DOHH2 (cell line): Measurements from ENCODE around the gene KPNA2.
"Not testable (repeated sequence)": the region's sequence is repeated elsewhere in the genome, so short reads cannot be mapped to it uniquely, and the experiment has no call there.

Experiments used
- H3F3A ChIP-seq: fragments of 200-600 bp; sonication (generic), shearing (Covaris generic); 2 replicates; pipeline ENCODE4 v1.6.0; 2016; ENCODE audit warnings: antibody characterized with exemption, mild to moderate bottlenecking; ENCODE audit not compliant: control insufficient read depth, insufficient read depth
- H3K27ac ChIP-seq: fragments of 200-600 bp; sonication (generic); 2 replicates; pipeline ENCODE4 v1.5.1; 2014; ENCODE audit warnings: low read depth, mild to moderate bottlenecking, low read length, moderate library complexity
- H3K27me3 ChIP-seq: fragments of 200-600 bp; sonication (generic); 2 replicates; pipeline ENCODE4 v1.6.1; 2014; ENCODE audit warnings: mild to moderate bottlenecking, low read length, mixed read lengths; ENCODE audit not compliant: control insufficient read depth
- H3K36me3 ChIP-seq: fragments of 200-600 bp; sonication (generic); 2 replicates; pipeline ENCODE4 v1.6.1; 2014; ENCODE audit warnings: mild to moderate bottlenecking, low read length, moderate library complexity, mixed read lengths; ENCODE audit not compliant: control insufficient read depth
- H3K4me1 ChIP-seq: fragments of 200-600 bp; sonication (generic); 2 replicates; pipeline ENCODE4 v1.6.1; 2014; ENCODE audit warnings: mild to moderate bottlenecking, low read length, mixed read lengths; ENCODE audit not compliant: control insufficient read depth
- H3K4me2 ChIP-seq: fragments of 200-600 bp; sonication (generic); 2 replicates; pipeline ENCODE4 v1.6.0; 2014; ENCODE audit warnings: mild to moderate bottlenecking, low read length, moderate library complexity
- H3K4me3 ChIP-seq: fragments of 200-600 bp; sonication (generic); 2 replicates; pipeline ENCODE4 v1.5.1; 2014; ENCODE audit warnings: mild to moderate bottlenecking, low read length, mixed read lengths
- H3K79me2 ChIP-seq: fragments of 200-600 bp; sonication (generic); 2 replicates; pipeline ENCODE4 v1.6.1; 2014; ENCODE audit warnings: mild to moderate bottlenecking, low read length, mixed read lengths; ENCODE audit not compliant: control insufficient read depth
- H3K9me2 ChIP-seq: fragments of 200-600 bp; sonication (generic); replicated peaks from 2 replicates; pipeline ENCODE4 v1.6.1; 2014; ENCODE audit warnings: mild to moderate bottlenecking, low read length, mixed read lengths; ENCODE audit not compliant: control insufficient read depth
- H3K9me3 ChIP-seq: fragments of 200-600 bp; sonication (generic); 2 replicates; pipeline ENCODE4 v1.6.1; 2014; ENCODE audit warnings: antibody characterized with exemption, low read length, mixed read lengths; ENCODE audit not compliant: control insufficient read depth, insufficient read depth
- H4K20me1 ChIP-seq: fragments of 200-600 bp; sonication (generic); 2 replicates; pipeline ENCODE4 v1.6.0; 2014; ENCODE audit warnings: low read depth, mild to moderate bottlenecking, antibody characterized with exemption, low read length, moderate library complexity; ENCODE audit not compliant: control insufficient read depth, insufficient read depth
- CTCF ChIP-seq: fragments of 200-600 bp; sonication (generic); IDR thresholded peaks from one replicate; pipeline ENCODE4 v1.5.1; 2014; ENCODE audit warnings: antibody characterized with exemption, mild to moderate bottlenecking, low read depth, low read length; ENCODE audit not compliant: poor library complexity, severe bottlenecking
- EZH2phosphoT487 ChIP-seq: fragments of 200-600 bp; sonication (generic); IDR thresholded peaks from 2 replicates; pipeline ENCODE4 v1.6.1; 2017; ENCODE audit warnings: borderline replicate concordance, mild to moderate bottlenecking, antibody characterized with exemption, low read length, moderate library complexity, mixed read lengths

KPNA2 gene

GRCh38 chr17:68016838-68017237, 18.7 kb upstream of the KPNA2 start:
- H3K4me1 ChIP-seq: peaks cover 13% of the 10 kb centered on the region
- H3K4me3 ChIP-seq: no peak overlapping the region
- H3K36me3 ChIP-seq: no peaks in the 10 kb centered on the region
- no peak overlapping the region for H3K27ac ChIP-seq
- H4K20me1 ChIP-seq: no peaks in the 10 kb centered on the region
- no peak for TF ChIP-seq CTCF
- no peak for TF ChIP-seq EZH2phosphoT487
- H3F3A ChIP-seq: peaks cover under 1% of the 10 kb centered on the region; the same call in 1 of the 2 replicates
- no peaks in the 10 kb centered on the region for H3K9me3 ChIP-seq
- H3K79me2 ChIP-seq: no peaks in the 10 kb centered on the region
- 0 out of 2 replicates have a peak, but pooled peaks cover 2% of the 10 kb centered on the region for H3K27me3 ChIP-seq
- no peaks in the 10 kb centered on the region for H3K9me2 ChIP-seq
- no peak overlapping the region for H3K4me2 ChIP-seq

GRCh38 chr17:68018493-68018892, 17.0 kb upstream of the KPNA2 start:
- not testable (repeated sequence) for H3K27ac ChIP-seq, H3K9me3 ChIP-seq, H3K36me3 ChIP-seq, H3F3A ChIP-seq, H4K20me1 ChIP-seq, H3K9me2 ChIP-seq, H3K4me2 ChIP-seq, H3K27me3 ChIP-seq, H3K4me3 ChIP-seq, H3K79me2 ChIP-seq
- H3K4me1 ChIP-seq: peaks cover 13% of the 10 kb centered on the region

GRCh38 chr17:68019336-68019674, 16.2 kb upstream of the KPNA2 start:
- TF ChIP-seq EZH2phosphoT487 (no peak), CTCF (no peak)

GRCh38 chr17:68019675-68020408, 15.7 kb upstream of the KPNA2 start:
- Histone ChIP-seq H3K4me2 (peak overlapping the region; percentile 96), H3K79me2 (no peaks in the 10 kb centered on the region), H3F3A (peaks cover 8% of the 10 kb centered on the region), H3K4me1 (peaks cover 13% of the 10 kb centered on the region), H4K20me1 (no peaks in the 10 kb centered on the region), H3K4me3 (peak overlapping the region; percentile 83), H3K36me3 (no peaks in the 10 kb centered on the region), H3K27me3 (0 out of 2 replicates have a peak, but pooled peaks cover 2% of the 10 kb centered on the region), H3K9me3 (no peaks in the 10 kb centered on the region), H3K27ac (peak overlapping the region; percentile 51), H3K9me2 (no peaks in the 10 kb centered on the region)
- TF ChIP-seq CTCF (peak; percentile 39), EZH2phosphoT487 (no peak)

More at GRCh38 chr17:68019336-68019674, 16.2 kb upstream of the KPNA2 start:
- Histone ChIP-seq H3K27ac (no peak overlapping the region), H3K4me2 (peak overlapping the region; percentile 96), H4K20me1 (no peaks in the 10 kb centered on the region), H3K4me1 (peaks cover 13% of the 10 kb centered on the region), H3K79me2 (no peaks in the 10 kb centered on the region), H3K9me3 (no peaks in the 10 kb centered on the region), H3K4me3 (peak overlapping the region; percentile 83), H3K36me3 (no peaks in the 10 kb centered on the region), H3K27me3 (0 out of 2 replicates have a peak, but pooled peaks cover 2% of the 10 kb centered on the region), H3F3A (peaks cover 8% of the 10 kb centered on the region), H3K9me2 (no peaks in the 10 kb centered on the region)
